AG09309 (cell line): ENCODE measurements around the gene GASK1A.
A peak's percentile ranks its signal among the peaks of the same experiment; 100 is the strongest.

Experiments
- DNase-seq: peaks from one replicate; pipeline ENCODE4 v3.0.0-alpha.2; 2010; ENCODE audit warnings: low read depth
- H3K4me3 ChIP-seq: 2 replicates; pipeline ENCODE4 v1.5.1; 2011; ENCODE audit warnings: mild to moderate bottlenecking, low read depth, low read length, moderate library complexity; ENCODE audit not compliant: control insufficient read depth
- TF ChIP-seq, protein P1 (sequence below): IDR thresholded peaks from 2 replicates; pipeline ENCODE4 v1.5.1; 2011; ENCODE audit warnings: mild to moderate bottlenecking, low read depth, low read length, inconsistent platforms; ENCODE audit not compliant: insufficient read depth, control insufficient read depth; ENCODE audit errors: missing control alignments

The GASK1A gene

DNA sequence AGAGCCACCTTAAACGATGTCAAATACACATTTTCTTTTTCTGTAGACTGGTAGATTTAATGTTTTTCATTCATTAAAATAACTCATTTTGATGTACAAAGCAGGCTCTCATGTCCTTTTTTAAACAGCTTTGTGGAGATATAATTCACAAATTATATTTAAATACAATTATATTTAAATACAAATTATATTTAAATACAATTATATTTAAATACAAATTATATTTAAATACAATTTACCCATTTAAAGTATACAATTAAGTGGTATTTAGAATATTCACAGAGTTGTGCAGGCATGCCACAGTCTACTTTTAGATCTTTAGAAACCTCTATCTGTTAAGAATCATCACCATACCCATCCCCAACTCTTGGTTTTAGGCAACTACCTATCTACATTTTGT, 36.4 kb upstream of the GASK1A start:
- TF ChIP-seq, protein P1, sequence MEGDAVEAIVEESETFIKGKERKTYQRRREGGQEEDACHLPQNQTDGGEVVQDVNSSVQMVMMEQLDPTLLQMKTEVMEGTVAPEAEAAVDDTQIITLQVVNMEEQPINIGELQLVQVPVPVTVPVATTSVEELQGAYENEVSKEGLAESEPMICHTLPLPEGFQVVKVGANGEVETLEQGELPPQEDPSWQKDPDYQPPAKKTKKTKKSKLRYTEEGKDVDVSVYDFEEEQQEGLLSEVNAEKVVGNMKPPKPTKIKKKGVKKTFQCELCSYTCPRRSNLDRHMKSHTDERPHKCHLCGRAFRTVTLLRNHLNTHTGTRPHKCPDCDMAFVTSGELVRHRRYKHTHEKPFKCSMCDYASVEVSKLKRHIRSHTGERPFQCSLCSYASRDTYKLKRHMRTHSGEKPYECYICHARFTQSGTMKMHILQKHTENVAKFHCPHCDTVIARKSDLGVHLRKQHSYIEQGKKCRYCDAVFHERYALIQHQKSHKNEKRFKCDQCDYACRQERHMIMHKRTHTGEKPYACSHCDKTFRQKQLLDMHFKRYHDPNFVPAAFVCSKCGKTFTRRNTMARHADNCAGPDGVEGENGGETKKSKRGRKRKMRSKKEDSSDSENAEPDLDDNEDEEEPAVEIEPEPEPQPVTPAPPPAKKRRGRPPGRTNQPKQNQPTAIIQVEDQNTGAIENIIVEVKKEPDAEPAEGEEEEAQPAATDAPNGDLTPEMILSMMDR = no peak
- no peak for DNase-seq
- no peak overlapping the region for H3K4me3 ChIP-seq

DNA sequence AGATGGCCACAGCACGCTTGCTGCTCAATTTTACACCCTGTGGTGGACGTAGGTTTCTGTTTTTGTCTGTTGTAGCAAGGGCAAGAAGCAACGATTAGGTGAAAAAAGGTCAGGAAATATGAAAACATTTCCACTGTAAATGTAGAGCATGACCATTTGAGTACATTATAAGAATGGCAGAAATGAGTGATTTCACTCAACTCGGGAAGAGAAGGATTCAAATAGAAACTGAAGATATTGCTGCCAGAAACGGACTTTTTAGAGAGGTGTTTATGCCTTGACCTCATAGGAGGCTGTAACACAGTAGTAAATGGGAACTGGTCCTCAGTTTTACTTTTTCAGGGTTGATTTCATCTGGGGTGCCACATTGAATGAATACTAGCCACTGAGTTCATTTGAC, 33.1 kb upstream of the GASK1A start:
- DNase-seq = no peak
- no peak overlapping the region for H3K4me3 ChIP-seq
- TF ChIP-seq, protein P1 = no peak

DNA sequence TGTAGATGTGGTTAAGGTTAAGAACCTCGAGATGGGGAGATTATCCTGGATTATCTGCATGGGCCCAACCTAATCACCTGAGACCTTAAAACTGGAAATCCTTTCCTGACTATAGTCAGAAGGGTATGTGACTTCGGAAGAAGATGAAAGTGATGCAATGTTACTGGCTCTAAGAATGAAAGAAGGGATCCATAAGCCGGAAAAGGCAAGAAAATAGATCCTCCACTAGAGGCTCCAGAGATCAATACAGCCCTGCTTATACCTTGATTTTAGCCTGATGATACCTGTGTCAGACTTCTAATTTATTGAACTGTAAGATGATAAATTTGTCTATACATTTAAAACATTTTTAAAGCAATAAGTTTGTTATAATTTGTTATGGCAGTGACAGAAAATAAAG, 21.5 kb upstream of the GASK1A start:
- no peak for DNase-seq
- TF ChIP-seq, protein P1 = peak; percentile 1
- H3K4me3 ChIP-seq = no peak overlapping the region

DNA sequence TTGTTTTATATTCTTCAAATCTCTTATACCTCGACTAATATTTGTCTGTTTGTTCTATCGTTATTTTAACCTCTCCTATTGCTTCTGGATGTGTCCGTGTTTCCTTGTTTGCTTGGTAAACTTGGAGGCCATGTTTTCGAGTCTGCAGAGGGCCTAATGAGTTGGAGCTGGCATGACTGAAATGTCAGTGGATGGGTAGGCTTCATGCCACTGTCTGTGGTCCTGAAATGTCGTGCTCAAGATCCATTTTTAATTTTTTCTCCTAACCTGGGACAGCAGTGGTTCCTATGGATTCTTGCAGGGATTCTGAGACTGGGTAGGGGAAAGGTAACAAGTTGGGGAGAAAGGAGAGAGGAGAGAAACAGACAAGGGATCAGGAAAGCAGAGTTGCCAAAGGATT, 18.8 kb upstream of the GASK1A start:
- no peak for DNase-seq
- TF ChIP-seq, protein P1 = no peak
- H3K4me3 ChIP-seq = no peak overlapping the region

DNA sequence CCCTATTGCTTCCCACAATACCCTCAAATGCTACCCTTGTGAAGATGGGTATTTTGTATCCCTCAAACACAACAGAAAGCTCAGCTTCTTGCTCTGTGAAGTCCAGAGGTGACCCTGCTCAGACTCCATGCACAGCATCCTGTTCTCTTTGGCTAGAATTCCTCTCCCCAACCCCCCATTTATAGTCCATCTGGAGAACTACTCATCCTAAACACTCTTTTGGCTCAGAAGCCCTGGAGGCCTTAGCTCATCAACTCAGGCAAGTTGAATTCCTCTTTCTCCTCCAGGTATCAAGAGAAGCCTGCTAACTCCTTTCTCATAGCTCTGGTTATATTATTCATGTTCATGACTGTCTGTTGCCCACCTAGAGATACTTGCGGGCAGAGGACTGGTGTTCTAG, 18.3 kb upstream of the GASK1A start:
- TF ChIP-seq, protein P1 = no peak
- no peak overlapping the region for H3K4me3 ChIP-seq
- no peak for DNase-seq

DNA sequence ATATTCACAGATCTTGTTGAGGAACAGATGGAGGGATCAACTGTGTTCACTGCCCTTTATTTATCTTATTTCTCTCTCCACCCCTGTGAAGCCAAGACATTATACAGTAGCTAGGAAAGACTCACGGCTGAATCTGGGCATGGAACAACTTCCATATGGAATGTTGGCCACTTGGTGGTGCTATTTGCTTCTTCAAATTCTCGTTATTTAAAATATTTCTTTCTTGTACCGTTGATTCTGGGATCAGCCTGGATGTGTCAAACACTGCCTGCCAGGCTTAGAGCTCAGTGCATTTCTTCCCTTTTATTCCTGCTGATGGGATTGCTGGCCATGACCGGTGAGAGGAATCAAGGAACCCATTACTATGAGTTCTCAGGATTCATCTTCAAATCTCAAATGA, 17.5 kb upstream of the GASK1A start:
- peak; percentile 14 for DNase-seq
- H3K4me3 ChIP-seq = no peak overlapping the region
- TF ChIP-seq, protein P1 = peak; percentile 61

DNA sequence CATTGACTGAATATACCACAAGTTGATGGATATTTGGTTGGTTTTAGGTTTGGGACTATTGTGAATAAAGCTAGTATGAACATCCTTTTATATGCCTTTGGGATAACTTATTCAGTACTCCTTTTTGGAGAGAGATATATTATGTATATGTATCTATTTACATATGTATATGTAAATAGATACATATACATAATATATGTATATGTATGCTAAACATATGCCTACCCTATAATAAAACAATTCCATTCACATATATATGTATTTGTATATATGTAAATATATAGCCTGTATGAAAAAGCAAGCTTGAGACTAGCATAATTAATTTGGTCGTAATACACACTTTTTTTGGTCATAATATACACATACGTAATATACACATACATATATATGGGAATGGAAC, 15.8 kb upstream of the GASK1A start:
- TF ChIP-seq, protein P1 = no peak
- no peak overlapping the region for H3K4me3 ChIP-seq
- no peak for DNase-seq
